GM12878 (cell line): ENCODE data around the gene OCIAD2. TPM values are rescaled to one million over a fixed set of nuclear protein-coding genes. Genes with fewer than 3 reads are reported as not detected.

Experiments used
- ATAC-seq: fragments of 200-7000 bp; cut with Tn5 transposase; 3 replicates; pipeline ENCODE4 v1.9.1; 2020; ENCODE audit warnings: mild to moderate bottlenecking, moderate library complexity
- BruUV-seq: library from RNA; stranded (reverse); fragments of 400-500 nt; replicated peaks from 2 replicates; lab custom pipeline; 2021; lab: Mats Ljungman, UMichigan
- CTCF ChIA-PET: fragments of 300-600 bp; sonication (Branson Sonifier 250); formaldehyde crosslinking; extraction: SDS; loops from one replicate; lab custom pipeline; 2021; ENCODE audit warnings: inconsistent platforms; lab: Yijun Ruan, JAX
- POLR2A ChIA-PET: fragments of 350-600 bp; formaldehyde crosslinking; extraction: SDS; loops from one replicate; lab custom pipeline; 2021; ENCODE audit warnings: inconsistent platforms; lab: Charles Lee
- RAD21 ChIA-PET: fragments of 300-600 bp; sonication (Branson Sonifier 250); formaldehyde crosslinking; loops from one replicate; lab custom pipeline; 2023; ENCODE audit warnings: antibody characterized with exemption; ENCODE audit not compliant: unreplicated experiment; lab: Charles Lee
- SMC1A ChIA-PET: fragments of 300-600 bp; sonication (Branson Sonifier 250); formaldehyde crosslinking; loops from one replicate; lab custom pipeline; 2023; ENCODE audit not compliant: unreplicated experiment, uncharacterized antibody; lab: Charles Lee
- DNase-seq: peaks from one replicate; pipeline ENCODE4 v3.0.0-alpha.2; 2011; ENCODE audit warnings: low read depth, low spot score
- FAIRE-seq: peaks from 3 replicates; lab custom pipeline; 2011; peaks lifted over from hg19 to GRCh38; lab: Jason Lieb, UNC
- H2AFZ ChIP-seq: 2 replicates; pipeline ENCODE4 v1.6.0; 2011; ENCODE audit warnings: low read depth, low read length, control low read depth; ENCODE audit not compliant: control insufficient read depth
- H3K27ac ChIP-seq: 2 replicates; pipeline ENCODE4 v1.5.1; 2011; ENCODE audit warnings: control low read depth; ENCODE audit not compliant: control insufficient read depth, insufficient read depth
- H3K27me3 ChIP-seq, 2 experiments: replicated peaks in 1 of 2; 2 replicates each; pipeline versions ENCODE4 v1.6.0 to v1.6.1; 2011; ENCODE audit warnings: low read length in 1 of 2; ENCODE audit not compliant: control insufficient read depth in 2 of 2, insufficient read depth in 2 of 2
- H3K36me3 ChIP-seq, 2 experiments: 2 replicates each; pipeline ENCODE4 v1.5.1; 2011; ENCODE audit warnings: low read length in 1 of 2; ENCODE audit not compliant: control insufficient read depth in 2 of 2, insufficient read depth in 2 of 2
- H3K4me1 ChIP-seq: 2 replicates; pipeline ENCODE4 v1.6.1; 2011; ENCODE audit warnings: mild to moderate bottlenecking, low read length, moderate library complexity, mixed read lengths; ENCODE audit not compliant: control insufficient read depth, insufficient read depth
- H3K4me2 ChIP-seq: 2 replicates; pipeline ENCODE4 v1.6.0; 2011; ENCODE audit warnings: control low read depth; ENCODE audit not compliant: control insufficient read depth, insufficient read depth
- H3K4me3 ChIP-seq: fragments of 200-600 bp; sonication (generic); 2 replicates; pipeline ENCODE4 v1.5.1; 2016
- H3K79me2 ChIP-seq: 2 replicates; pipeline ENCODE4 v1.6.0; 2011; ENCODE audit warnings: low read length; ENCODE audit not compliant: control insufficient read depth, insufficient read depth
- H3K9ac ChIP-seq: 2 replicates; pipeline ENCODE4 v1.8.0; 2011; ENCODE audit warnings: low read length, control low read depth, mixed read lengths; ENCODE audit not compliant: control insufficient read depth, insufficient read depth
- H3K9me3 ChIP-seq: replicated peaks from 3 replicates; pipeline ENCODE4 v1.5.1; 2011; ENCODE audit warnings: mild to moderate bottlenecking, low read length; ENCODE audit not compliant: control insufficient read depth, insufficient read depth
- H4K20me1 ChIP-seq: 2 replicates; pipeline ENCODE4 v1.6.0; 2011; ENCODE audit not compliant: control insufficient read depth, insufficient read depth
- CTCF ChIP-seq, 3 experiments: IDR thresholded peaks in 2 of 3; conservative IDR thresholded peaks in 1 of 3; 2 replicates each; pipeline ENCODE4 v1.5.1; 2011; ENCODE audit warnings: low read depth in 3 of 3, low read length in 3 of 3, mild to moderate bottlenecking in 3 of 3, control low read depth in 2 of 3, moderate library complexity in 2 of 3, inconsistent platforms in 1 of 3, mixed read lengths in 1 of 3; ENCODE audit not compliant: control insufficient read depth in 2 of 3, insufficient read depth in 1 of 3; ENCODE audit errors: extremely low read depth in 1 of 3
- ZBTB33 ChIP-seq: fragments of 450-650 bp; IDR thresholded peaks from 2 replicates; pipeline ENCODE4 v1.6.1; 2017; ENCODE audit warnings: mild to moderate bottlenecking
- WGBS: methylation state at CpG from one replicate; pipeline ENCODE4 v1.1.6; 2016; ENCODE audit warnings: low lambda C conversion rate; ENCODE audit not compliant: insufficient replicate concordance, insufficient coverage; ENCODE audit errors: missing lambda C conversion rate; 5-methylcytosine and 5-hydroxymethylcytosine counted together
- in situ Hi-C: fragments of 300-500 bp; cut with MboI; formaldehyde crosslinking; loops from 9 replicates; pipeline ENCODE4 v1.14.3; 2018; ENCODE audit warnings: mixed read lengths
- intact Hi-C: fragments of 100-400 bp; cut with micrococcal nuclease; formaldehyde crosslinking; loops from one replicate; pipeline ENCODE4 v1.14.2; 2022; ENCODE audit not compliant: unreplicated experiment
- polyA plus RNA-seq, 11 experiments: library from polyadenylated mRNA; depleted of rRNA in 4 of 11; unstranded in 6 of 11; stranded (reverse) in 5 of 11; fragments of >200 nt; fragmentation: Nextera tagmentation in 4 of 11; fragmentation: Illumina TruSeq in 1 of 11; extraction: Ambion mirVana in 4 of 11; extraction: Trizol in 1 of 11; gene quantifications; 1 replicate in 1 of 11; 2 replicates in 10 of 11; pipeline versions ENCODE4 v1.2.1 to v1.2.3, GENCODE V29; 2011 to 2016; ENCODE audit warnings: inconsistent platforms in 2 of 11, missing spikeins in 2 of 11, low read depth in 1 of 11
- total RNA-seq, 4 experiments: library from RNA; depleted of rRNA in 3 of 4; stranded (reverse); fragments of >200 nt in 3 of 4; fragmentation: Illumina TruSeq in 1 of 4; extraction: Trizol in 1 of 4; gene quantifications; 2 replicates each; pipeline versions ENCODE4 v1.2.1 to v1.2.3, GENCODE V29; 2013 to 2021

The OCIAD2 gene
- total and polyA plus RNA-seq, 10 of the 15 experiments (the other 5 are each of a cell fraction or from before 2014, with no cell fraction given) = 42.4 to 140 (median 70.0) TPM

GRCh38 chr4:48905363-48906015 lies 1.1 kb downstream of the OCIAD2 start:
- no peak for DNase-seq
- Histone ChIP-seq H3K4me1 (0 out of 2 replicates have a peak, but pooled peaks cover 4% of the 10 kb centered on the region), H3K4me3 (peak overlapping the region; percentile 86), H3K36me3 (peaks cover 0 to 9% of the 10 kb centered on the region in 2 experiments; a peak in 1 of 4 replicates), H3K27me3 (no peaks in the 10 kb centered on the region), H2AFZ (no peak overlapping the region), H3K9ac (no peak overlapping the region), H3K4me2 (peak overlapping the region; percentile 93), H3K79me2 (peaks cover 5% of the 10 kb centered on the region), H4K20me1 (no peaks in the 10 kb centered on the region), H3K9me3 (no peaks in the 10 kb centered on the region), H3K27ac (no peak overlapping the region)
- no peak for FAIRE-seq
- ChIA-PET RAD21 (interaction anchor here (1.0 to 1.7 kb wide), 5 partner anchors 39 to 515 kb away, joined by 3 to 6 read pairs (median 3); partner anchors contain the start of gene FRYL), SMC1A (interaction anchor here (1.1 kb wide), 1 partner anchor 53 kb away, joined by 3 read pairs; no protein-coding TSS in a partner anchor), CTCF (interaction anchor here (1.4 to 3.8 kb wide), 4 partner anchors 75 to 327 kb away, joined by 4 to 23 read pairs (median 4); no protein-coding TSS in a partner anchor), POLR2A (no interaction called here)
- in situ Hi-C loops (no loop called here), intact Hi-C loops (loop anchor here (2.0 to 5.0 kb wide), 3 partner anchors 125 to 327 kb away; partner anchors contain the start of gene FRYL)
- ATAC-seq = 0 out of 3 replicates have a peak, but pooled peaks have one; percentile 9
- WGBS = 86% methylated on average over 9 of the region's 9 CpGs
- no TSS peak for BruUV-seq
- TF ChIP-seq ZBTB33 = no peak
- peak in 1 of 3 experiments; percentile 20; a peak in 1 of 6 replicates for TF ChIP-seq CTCF (IDR thresholded peaks at IDR 0.05 in 2 of 3, conservative IDR thresholded peaks at IDR 0.05 in 1 of 3; ENCODE audit: control insufficient read depth in 2 of 3, extremely low read depth in 1 of 3, insufficient read depth in 1 of 3, low read depth in 3 of 3, low read length in 3 of 3)
